VCaP (cell line): ENCODE results near the gene DMBT1.

Experiments
- H3K27ac ChIP-seq: fragments of 450-650 bp; 2 replicates; pipeline ENCODE4 v1.5.1; 2017
- TF ChIP-seq, protein P1 (sequence below): fragments of 450-650 bp; conservative IDR thresholded peaks from 2 replicates; pipeline ENCODE4 v1.5.1; 2017; ENCODE audit warnings: mild to moderate bottlenecking, moderate library complexity

The DMBT1 gene

DNA sequence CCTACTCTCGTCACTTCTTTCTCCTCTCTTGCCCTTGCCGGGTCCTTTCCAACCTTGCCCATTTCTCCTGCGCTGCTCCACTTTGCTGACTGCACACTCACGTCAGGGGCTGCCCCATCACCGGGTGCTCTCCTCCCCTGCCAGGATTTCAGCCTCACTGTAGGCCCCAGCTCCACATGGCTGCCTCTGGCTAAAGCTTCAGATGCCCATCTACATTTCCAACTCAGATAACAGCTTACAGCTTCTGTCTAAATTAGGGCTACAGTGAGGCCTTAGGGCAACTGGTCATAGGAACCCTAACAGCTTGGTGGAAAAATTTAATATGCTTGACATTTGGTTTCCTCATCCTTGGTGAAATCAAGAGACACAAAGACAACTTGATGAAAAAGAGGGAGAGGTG lies 113.2 kb downstream of the DMBT1 start:
- TF ChIP-seq, protein P1, sequence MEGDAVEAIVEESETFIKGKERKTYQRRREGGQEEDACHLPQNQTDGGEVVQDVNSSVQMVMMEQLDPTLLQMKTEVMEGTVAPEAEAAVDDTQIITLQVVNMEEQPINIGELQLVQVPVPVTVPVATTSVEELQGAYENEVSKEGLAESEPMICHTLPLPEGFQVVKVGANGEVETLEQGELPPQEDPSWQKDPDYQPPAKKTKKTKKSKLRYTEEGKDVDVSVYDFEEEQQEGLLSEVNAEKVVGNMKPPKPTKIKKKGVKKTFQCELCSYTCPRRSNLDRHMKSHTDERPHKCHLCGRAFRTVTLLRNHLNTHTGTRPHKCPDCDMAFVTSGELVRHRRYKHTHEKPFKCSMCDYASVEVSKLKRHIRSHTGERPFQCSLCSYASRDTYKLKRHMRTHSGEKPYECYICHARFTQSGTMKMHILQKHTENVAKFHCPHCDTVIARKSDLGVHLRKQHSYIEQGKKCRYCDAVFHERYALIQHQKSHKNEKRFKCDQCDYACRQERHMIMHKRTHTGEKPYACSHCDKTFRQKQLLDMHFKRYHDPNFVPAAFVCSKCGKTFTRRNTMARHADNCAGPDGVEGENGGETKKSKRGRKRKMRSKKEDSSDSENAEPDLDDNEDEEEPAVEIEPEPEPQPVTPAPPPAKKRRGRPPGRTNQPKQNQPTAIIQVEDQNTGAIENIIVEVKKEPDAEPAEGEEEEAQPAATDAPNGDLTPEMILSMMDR, result no peak
- H3K27ac ChIP-seq, result no peak overlapping the region

DNA sequence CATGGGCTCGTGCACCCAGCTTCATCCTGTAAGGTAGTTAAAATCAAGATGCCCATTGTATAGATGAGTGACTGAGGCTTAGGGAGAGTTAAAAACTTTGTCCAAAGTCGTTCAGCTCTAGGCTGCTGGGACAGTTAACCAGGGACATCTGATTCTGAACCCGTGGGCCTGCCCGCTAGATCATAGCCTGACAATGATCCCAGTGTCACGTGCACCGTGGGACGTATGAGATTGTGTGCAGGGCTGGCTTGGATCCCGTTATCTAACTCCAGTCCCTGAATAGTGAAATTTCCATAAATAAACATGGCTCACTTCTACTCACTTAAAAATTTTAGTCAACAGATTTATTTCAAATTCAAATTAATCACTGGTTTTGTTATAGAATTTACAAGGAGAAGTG lies 114.2 kb downstream of the DMBT1 start:
- no peak overlapping the region for H3K27ac ChIP-seq
- TF ChIP-seq, protein P1, result no peak

DNA sequence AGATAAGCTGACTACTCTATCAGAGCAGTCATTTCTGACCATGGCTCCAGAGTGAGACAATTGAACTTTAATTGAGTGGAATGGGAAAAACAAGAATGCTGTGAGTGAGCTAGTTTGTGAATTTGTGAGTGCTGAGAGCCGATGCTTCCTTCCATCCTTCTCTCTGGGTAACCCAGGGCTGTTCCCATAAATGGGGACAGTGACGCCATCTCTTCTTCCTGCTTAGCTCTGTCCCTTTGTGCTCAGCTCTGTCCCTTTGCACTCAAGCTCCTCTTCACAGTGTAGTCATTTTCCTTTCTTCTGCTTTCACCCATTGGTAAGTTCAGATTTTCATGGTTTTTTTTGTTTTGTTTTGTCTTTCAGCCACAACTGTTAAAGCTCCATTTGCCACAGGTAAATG lies 114.7 kb downstream of the DMBT1 start:
- TF ChIP-seq, protein P1, result no peak
- H3K27ac ChIP-seq, result no peak overlapping the region

DNA sequence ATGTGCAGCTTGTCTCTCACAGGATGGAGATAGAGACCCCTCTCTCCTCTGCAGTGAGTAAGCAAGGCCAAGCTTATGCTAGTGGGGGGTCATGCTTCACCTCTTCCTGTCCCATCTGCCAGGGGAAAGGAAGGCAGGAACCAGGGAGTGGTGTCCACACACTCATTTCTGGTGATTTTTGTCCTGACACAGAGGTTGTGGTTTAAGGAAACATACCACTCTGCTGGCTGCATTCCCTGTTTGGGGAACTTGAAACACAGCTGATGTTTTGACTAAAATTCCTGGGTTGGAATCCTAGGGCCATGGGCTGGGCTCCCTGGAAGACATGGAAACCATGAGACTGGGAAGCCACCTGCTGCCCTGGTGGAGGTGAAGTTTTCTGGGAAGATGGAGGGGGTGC lies 117.7 kb downstream of the DMBT1 start:
- H3K27ac ChIP-seq, result no peak overlapping the region
- TF ChIP-seq, protein P1, result no peak

DNA sequence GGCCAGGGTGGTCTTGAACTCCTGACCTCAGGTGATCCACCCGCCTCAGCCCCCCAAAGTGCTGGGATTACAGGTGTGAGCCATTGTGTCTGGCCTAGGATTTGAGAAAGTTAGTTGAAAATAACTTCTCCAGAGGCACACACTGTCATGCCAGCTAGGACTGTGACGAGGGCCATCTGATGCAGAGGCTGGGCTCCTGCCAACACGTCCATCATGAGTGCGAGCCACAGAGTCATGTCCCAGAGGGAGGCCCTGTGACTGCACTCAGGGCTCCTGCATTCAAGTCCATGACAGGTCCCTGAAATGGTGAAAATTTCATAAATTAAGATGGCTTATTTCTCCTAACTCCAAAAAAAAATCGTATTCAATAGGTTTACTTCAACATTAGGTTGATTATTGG lies 122.0 kb downstream of the DMBT1 start:
- no peak overlapping the region for H3K27ac ChIP-seq
- TF ChIP-seq, protein P1, result no peak

DNA sequence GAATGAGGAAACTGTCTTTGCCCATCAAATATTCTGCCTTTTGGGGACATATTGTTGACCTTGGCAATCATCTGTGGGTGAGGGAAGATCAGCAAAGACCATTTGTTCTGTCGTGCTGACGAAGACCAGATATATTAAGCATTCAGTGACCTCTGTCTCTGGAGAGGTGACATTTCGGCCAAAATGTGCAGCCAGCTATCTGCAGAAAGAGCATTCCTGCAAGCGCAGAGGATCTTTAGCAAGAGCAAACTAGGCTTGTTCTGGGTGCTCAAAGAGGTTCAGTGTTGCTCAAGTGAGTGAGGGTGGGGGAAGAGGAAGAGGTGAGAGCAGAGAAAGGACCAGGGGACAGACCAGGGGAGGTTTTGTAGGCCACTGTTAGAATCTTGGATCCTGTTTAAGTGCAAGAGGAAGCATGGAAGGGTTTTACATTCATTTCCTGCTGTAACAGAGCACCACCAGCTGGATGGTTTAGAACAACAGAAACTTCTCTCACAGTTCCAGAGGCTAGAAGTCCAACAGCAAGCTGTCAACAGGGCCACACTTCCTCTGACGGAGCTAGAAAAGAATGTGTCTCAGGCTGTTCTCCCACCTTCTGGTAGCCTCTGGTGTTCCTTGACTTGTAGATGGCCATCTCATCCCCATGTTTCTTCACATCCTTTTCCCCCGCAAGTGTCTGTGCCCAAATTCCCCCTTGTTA lies 127.9 kb downstream of the DMBT1 start:
- TF ChIP-seq, protein P1, result no peak
- no peak overlapping the region for H3K27ac ChIP-seq

DNA sequence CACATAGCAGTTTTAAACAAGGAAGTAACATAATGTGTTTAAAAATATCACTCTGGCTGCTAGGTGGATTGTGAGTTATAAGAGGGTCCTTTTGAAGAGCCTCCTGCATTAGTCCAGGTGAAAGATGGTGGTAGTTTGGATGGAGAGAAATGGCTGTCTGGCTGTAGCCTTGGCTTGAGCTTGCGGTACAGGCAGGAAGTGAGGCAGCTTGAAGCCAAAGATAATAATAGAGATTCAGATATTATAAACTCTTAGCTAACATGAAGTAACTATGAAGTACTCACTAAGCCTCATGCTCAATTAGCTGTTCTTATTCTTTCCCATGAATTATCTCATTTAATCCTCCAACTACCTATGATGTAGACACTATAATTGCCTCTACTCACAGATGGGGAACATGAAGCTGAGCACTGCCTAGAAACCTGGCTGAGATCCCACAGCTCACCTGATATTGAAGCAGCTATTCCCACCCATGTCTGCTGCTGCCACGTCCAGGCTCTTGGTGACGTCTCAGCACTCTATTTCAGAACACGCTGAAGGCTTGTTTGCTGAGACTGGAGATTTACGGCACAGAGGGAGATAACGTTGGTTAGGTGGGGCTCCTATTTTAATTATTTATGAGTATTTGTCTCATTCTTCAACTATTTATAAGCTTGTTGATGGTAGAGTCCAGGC lies 128.7 kb downstream of the DMBT1 start:
- no peak overlapping the region for H3K27ac ChIP-seq
- TF ChIP-seq, protein P1, result no peak
